Chondrocyte (in vitro differentiated cells): Measurements from ENCODE around the gene OSGIN1. TPM values are rescaled to one million over a fixed set of nuclear protein-coding genes. Genes with fewer than 3 reads are reported as not detected.
"Not testable (repeated sequence)": the region's sequence is repeated elsewhere in the genome, so short reads cannot be mapped to it uniquely, and the experiment has no call there.

Experiments used
- DNase-seq: peaks from one replicate; pipeline ENCODE4 v3.0.0; 2021; ENCODE audit warnings: mixed read lengths, low spot score
- H3K27ac Mint-ChIP-seq: one replicate; pipeline ENCODE4 v1.8.0; 2021; ENCODE audit warnings: mild to moderate bottlenecking, moderate library complexity, mixed read lengths; ENCODE audit not compliant: unreplicated experiment
- H3K27me3 Mint-ChIP-seq: 2 replicates; pipeline ENCODE4 v1.8.0; 2021; ENCODE audit warnings: low read depth, mixed read lengths
- H3K36me3 Mint-ChIP-seq: 2 replicates; pipeline ENCODE4 v1.8.0; 2021; ENCODE audit warnings: low read depth, mixed read lengths
- H3K4me1 Mint-ChIP-seq: 2 replicates; pipeline ENCODE4 v1.8.0; 2021; ENCODE audit warnings: low read depth, mild to moderate bottlenecking, mixed read lengths
- H3K4me3 Mint-ChIP-seq: one replicate; pipeline ENCODE4 v1.8.0; 2021; ENCODE audit warnings: mild to moderate bottlenecking, moderate library complexity, mixed read lengths; ENCODE audit not compliant: unreplicated experiment
- H3K9me3 Mint-ChIP-seq: 2 replicates; pipeline ENCODE4 v1.8.0; 2021; ENCODE audit warnings: low read depth, mixed read lengths
- CTCF ChIP-seq: fragments of 200-600 bp; sonication (generic); IDR thresholded peaks from 2 replicates; pipeline ENCODE4 v1.5.0; 2021; ENCODE audit warnings: antibody characterized with exemption, mild to moderate bottlenecking, moderate library complexity
- total RNA-seq: library from RNA; stranded (reverse); gene quantifications from 3 replicates; pipeline ENCODE4 v1.2.1, GENCODE V29; 2021

The OSGIN1 gene
- total RNA-seq, 1 donor from 2014 or later, result 2.5 TPM

- Mint-ChIP-seq H3K27ac (no peak overlapping the region), H3K4me3 (no peak overlapping the region), H3K27me3 (peaks cover 3% of the 10 kb centered on the region), H3K36me3 (no peaks in the 10 kb centered on the region), H3K9me3 (no peaks in the 10 kb centered on the region), H3K4me1 (no peaks in the 10 kb centered on the region)
- DNase-seq, result no peak
- no peak for TF ChIP-seq CTCF
Measured at GRCh38 chr16:83940630-83941378, 12.2 kb upstream of the OSGIN1 start.

- H3K36me3 Mint-ChIP-seq, H3K4me3 Mint-ChIP-seq, H3K4me1 Mint-ChIP-seq, H3K9me3 Mint-ChIP-seq, H3K27me3 Mint-ChIP-seq, H3K27ac Mint-ChIP-seq, DNase-seq: not testable (repeated sequence)
Measured at GRCh38 chr16:83941546-83941945, 11.5 kb upstream of the OSGIN1 start.

GRCh38 chr16:83942074-83942473 lies 11.0 kb upstream of the OSGIN1 start:
- DNase-seq, result no peak
- H3K4me3 Mint-ChIP-seq, result no peak overlapping the region
- no peaks in the 10 kb centered on the region for H3K36me3 Mint-ChIP-seq
- TF ChIP-seq CTCF, result no peak
- no peaks in the 10 kb centered on the region for H3K9me3 Mint-ChIP-seq
- H3K4me1 Mint-ChIP-seq, result peaks cover 3% of the 10 kb centered on the region
- H3K27me3 Mint-ChIP-seq, result peaks cover 3% of the 10 kb centered on the region
- no peak overlapping the region for H3K27ac Mint-ChIP-seq

- H3K36me3 Mint-ChIP-seq, result no peaks in the 10 kb centered on the region
- DNase-seq, result no peak
- peaks cover 3% of the 10 kb centered on the region for H3K4me1 Mint-ChIP-seq
- H3K4me3 Mint-ChIP-seq, result no peak overlapping the region
- H3K27me3 Mint-ChIP-seq, result peaks cover 3% of the 10 kb centered on the region
- H3K9me3 Mint-ChIP-seq, result no peaks in the 10 kb centered on the region
- no peak for TF ChIP-seq CTCF
- no peak overlapping the region for H3K27ac Mint-ChIP-seq
Measured at GRCh38 chr16:83942815-83943515, 10.1 kb upstream of the OSGIN1 start.

- H3K36me3 Mint-ChIP-seq, result no peaks in the 10 kb centered on the region
- TF ChIP-seq CTCF, result no peak
- peaks cover 3% of the 10 kb centered on the region for H3K27me3 Mint-ChIP-seq
- no peak for DNase-seq
- peaks cover 3% of the 10 kb centered on the region for H3K4me1 Mint-ChIP-seq
- H3K4me3 Mint-ChIP-seq, result no peak overlapping the region
- H3K27ac Mint-ChIP-seq, result no peak overlapping the region
- no peaks in the 10 kb centered on the region for H3K9me3 Mint-ChIP-seq
Measured at GRCh38 chr16:83943516-83944050, 9.5 kb upstream of the OSGIN1 start.
